ENCODE measurements around the gene ZNF248. TPM values are rescaled to one million over a fixed set of nuclear protein-coding genes. Genes with fewer than 3 reads are reported as not detected.
A peak's percentile ranks its signal among the peaks of the same experiment; 100 is the strongest.

The ZNF248 gene
- total and polyA plus RNA-seq, 9 of the 15 experiments (the other 6 are each of a cell fraction or from before 2014, with no cell fraction given), result 4.5 to 16.5 (median 10.2) TPM

DNA sequence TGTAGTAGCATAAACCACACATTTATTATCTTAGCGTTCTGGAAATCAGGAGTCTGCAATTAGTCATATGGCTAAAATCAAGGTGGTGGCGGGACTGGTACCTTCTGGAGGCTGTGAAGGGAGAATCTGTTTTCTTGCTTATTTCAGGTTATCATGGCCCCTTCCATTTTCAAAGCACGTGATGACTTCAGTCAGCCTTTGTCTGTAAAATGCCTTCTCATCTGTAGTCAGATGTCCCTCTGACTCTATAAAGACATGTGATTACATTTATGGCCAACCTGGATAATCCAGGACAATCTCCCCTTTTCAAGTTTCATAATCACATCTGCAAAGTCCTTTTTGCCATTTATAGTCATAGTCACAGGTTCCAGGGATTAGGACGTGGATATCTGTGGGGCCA lies 15.5 kb upstream of the ZNF248 start (continued):
- TF ChIP-seq, protein P1, sequence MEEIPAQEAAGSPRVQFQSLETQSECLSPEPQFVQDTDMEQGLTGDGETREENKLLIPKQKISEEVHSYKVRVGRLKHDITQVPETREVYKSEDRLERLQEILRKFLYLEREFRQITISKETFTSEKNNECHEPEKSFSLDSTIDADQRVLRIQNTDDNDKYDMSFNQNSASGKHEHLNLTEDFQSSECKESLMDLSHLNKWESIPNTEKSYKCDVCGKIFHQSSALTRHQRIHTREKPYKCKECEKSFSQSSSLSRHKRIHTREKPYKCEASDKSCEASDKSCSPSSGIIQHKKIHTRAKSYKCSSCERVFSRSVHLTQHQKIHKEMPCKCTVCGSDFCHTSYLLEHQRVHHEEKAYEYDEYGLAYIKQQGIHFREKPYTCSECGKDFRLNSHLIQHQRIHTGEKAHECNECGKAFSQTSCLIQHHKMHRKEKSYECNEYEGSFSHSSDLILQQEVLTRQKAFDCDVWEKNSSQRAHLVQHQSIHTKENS (CRISPR knock-in tag; IDR thresholded peaks at IDR 0.05), result no peak
- TF ChIP-seq HDAC2 (IDR thresholded peaks at IDR 0.05) (no peak), PCBP1 (IDR thresholded peaks at IDR 0.05; ENCODE audit: low read depth, low read length, poor library complexity, severe bottlenecking) (no peak), ZNF639 (CRISPR knock-in tag; conservative IDR thresholded peaks at IDR 0.05 in 1 of 2, IDR thresholded peaks at IDR 0.05 in 1 of 2) (0 out of 4 replicates have a peak, but pooled peaks of 1 of the 2 experiments have one; percentile 26), GTF2E2 (tag; IDR thresholded peaks at IDR 0.05) (no peak), SNRNP70 (optimal IDR thresholded peaks at IDR 0.05; ENCODE audit: low read depth, low read length) (no peak), ZNF592 (IDR thresholded peaks at IDR 0.05) (peak; percentile 62), TCFL5 (CRISPR knock-in tag; conservative IDR thresholded peaks at IDR 0.05) (no peak), ZNF507 (tag; conservative IDR thresholded peaks at IDR 0.05) (no peak), CHAMP1 (IDR thresholded peaks at IDR 0.05) (no peak), SAFB2 (IDR thresholded peaks at IDR 0.05; ENCODE audit: borderline replicate concordance, low read depth, low read length, severe bottlenecking) (no peak)
- TF ChIP-seq, protein P2, sequence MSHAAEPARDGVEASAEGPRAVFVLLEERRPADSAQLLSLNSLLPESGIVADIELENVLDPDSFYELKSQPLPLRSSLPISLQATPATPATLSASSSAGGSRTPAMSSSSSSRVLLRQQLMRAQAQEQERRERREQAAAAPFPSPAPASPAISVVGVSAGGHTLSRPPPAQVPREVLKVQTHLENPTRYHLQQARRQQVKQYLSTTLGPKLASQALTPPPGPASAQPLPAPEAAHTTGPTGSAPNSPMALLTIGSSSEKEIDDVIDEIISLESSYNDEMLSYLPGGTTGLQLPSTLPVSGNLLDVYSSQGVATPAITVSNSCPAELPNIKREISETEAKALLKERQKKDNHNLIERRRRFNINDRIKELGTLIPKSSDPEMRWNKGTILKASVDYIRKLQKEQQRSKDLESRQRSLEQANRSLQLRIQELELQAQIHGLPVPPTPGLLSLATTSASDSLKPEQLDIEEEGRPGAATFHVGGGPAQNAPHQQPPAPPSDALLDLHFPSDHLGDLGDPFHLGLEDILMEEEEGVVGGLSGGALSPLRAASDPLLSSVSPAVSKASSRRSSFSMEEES (CRISPR knock-in tag; IDR thresholded peaks at IDR 0.05), result peak; percentile 63
- TF ChIP-seq, protein P3, sequence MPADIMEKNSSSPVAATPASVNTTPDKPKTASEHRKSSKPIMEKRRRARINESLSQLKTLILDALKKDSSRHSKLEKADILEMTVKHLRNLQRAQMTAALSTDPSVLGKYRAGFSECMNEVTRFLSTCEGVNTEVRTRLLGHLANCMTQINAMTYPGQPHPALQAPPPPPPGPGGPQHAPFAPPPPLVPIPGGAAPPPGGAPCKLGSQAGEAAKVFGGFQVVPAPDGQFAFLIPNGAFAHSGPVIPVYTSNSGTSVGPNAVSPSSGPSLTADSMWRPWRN (IDR thresholded peaks at IDR 0.05; ENCODE audit: low read depth), result no peak
